Vagina (tissue), 2 donors: ENCODE measurements around the gene ADAMTS17.

Source experiments
- POLR2A ChIP-seq, 2 donors: fragments of 450-650 bp; IDR thresholded peaks; one replicate each; pipeline ENCODE4 v1.6.1; 2017; ENCODE audit warnings: antibody characterized with exemption in 2 of 2, mild to moderate bottlenecking in 2 of 2, moderate library complexity in 2 of 2
- TF ChIP-seq, protein P1 (sequence below), 3 experiments: fragments of 450-650 bp in 2 of 3; fragments of 200-600 bp in 1 of 3; sonication (generic) in 1 of 3; IDR thresholded peaks; one replicate each; pipeline ENCODE4 v1.5.1; 2017 to 2019; ENCODE audit warnings: antibody characterized with exemption in 3 of 3, mild to moderate bottlenecking in 2 of 3, moderate library complexity in 2 of 3

DNA sequence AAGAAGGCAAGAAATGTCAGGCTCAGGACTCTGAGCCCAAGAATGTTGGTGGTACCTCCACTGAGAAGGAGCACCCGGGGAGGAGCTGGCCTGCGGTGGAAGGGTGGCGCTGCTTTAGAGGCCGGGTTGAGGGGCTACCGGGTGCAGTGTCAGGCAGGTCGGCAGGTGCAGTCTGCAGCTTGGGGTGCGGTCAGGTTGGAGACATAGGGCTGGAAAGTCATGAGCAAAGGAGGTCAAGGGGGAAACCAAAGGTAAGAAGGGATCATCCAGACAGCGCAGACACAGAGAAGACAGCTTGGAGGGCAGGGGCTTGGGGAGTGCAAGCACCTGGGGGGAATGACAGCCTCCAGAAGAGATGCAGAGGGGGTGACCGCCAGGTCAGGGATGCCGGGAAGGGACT lies 334.2 kb downstream of the ADAMTS17 start:
- TF ChIP-seq POLR2A (IDR thresholded peaks at IDR 0.05), result no peak
- TF ChIP-seq, protein P1, sequence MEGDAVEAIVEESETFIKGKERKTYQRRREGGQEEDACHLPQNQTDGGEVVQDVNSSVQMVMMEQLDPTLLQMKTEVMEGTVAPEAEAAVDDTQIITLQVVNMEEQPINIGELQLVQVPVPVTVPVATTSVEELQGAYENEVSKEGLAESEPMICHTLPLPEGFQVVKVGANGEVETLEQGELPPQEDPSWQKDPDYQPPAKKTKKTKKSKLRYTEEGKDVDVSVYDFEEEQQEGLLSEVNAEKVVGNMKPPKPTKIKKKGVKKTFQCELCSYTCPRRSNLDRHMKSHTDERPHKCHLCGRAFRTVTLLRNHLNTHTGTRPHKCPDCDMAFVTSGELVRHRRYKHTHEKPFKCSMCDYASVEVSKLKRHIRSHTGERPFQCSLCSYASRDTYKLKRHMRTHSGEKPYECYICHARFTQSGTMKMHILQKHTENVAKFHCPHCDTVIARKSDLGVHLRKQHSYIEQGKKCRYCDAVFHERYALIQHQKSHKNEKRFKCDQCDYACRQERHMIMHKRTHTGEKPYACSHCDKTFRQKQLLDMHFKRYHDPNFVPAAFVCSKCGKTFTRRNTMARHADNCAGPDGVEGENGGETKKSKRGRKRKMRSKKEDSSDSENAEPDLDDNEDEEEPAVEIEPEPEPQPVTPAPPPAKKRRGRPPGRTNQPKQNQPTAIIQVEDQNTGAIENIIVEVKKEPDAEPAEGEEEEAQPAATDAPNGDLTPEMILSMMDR (IDR thresholded peaks at IDR 0.05), result no peak
